Measurements from ENCODE around the gene PRXL2B.
A peak's percentile ranks its signal among the peaks of the same experiment; 100 is the strongest.
"Not testable (repeated sequence)": the region's sequence is repeated elsewhere in the genome, so short reads cannot be mapped to it uniquely, and the experiment has no call there.

PRXL2B gene

DNA sequence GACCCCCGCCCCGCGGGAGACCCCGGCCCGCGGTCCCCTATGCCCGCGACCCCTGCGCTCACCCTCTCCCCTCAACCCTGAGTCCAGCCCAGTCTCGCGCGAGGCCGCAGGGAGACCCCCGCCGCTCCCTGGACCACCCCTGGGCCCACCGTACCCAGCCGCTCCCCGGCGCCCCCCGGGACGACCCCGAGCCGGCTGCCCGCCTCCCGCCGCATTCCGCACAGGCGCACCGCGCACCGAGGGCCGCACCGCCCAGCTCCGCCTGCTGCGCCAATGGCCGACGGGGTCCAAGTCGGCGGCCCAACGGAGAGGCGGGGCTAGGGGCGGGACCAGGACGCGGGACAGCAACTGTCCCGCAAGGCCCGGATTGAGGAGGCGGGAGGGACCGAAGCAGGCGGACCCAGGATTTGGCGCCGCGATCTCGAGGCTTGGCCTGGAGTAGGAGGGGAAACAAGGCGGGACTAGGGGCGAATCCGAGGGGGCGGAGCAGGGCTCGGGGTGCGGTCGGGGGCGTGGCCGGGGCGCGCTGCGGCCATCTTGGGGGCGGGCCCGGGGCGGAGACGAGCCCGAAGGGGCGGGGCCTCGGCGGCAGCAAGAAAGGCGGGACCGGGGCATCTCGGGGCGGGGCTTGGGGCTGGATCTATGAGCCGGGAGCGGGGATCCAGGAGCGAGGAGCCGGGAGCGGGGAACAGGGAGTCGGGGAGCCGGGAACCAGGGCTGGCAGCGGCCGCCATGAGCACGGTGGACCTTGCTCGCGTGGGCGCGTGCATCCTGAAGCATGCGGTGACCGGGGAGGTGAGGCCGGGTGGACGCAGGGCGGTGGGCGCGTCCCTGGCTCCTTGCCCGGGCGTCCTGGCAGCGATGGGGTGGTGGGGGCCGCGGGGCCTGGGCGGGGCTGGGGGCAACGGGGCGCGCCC is at the start of gene PRXL2B:
Gene PRXL2B (plus strand): TSS at position 624 of the 917 bp plus-strand sequence. CDS start 109 bp downstream, at position 733.
- DNase-seq (ENCODE audit: low read depth, low spot score), result peak; percentile 96

DNA sequence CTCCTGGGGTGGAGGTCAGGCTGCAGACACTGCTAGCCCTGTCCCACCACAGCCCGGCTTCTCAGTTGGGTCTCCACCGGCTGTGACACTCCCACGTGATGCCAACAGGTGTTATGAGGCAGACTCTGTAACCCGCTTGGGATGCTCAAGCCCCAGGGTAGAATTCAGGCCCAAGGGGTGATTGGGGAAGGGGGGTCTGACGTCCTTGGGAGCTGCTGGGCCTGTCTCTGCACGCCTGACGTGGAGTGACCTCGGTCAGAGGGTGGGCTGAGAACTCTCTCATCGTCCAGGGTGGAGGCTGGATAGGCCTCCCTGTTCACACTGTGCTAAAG is 48.8 kb upstream of the PRXL2B start:
- no peak for DNase-seq (ENCODE audit: low read depth, low spot score)

GRCh38 chr1:2538376-2538775 is 48.2 kb upstream of the PRXL2B start:
- no peak for DNase-seq (ENCODE audit: low read depth, low spot score)

GRCh38 chr1:2538872-2539271 is 47.7 kb upstream of the PRXL2B start:
- no peak for DNase-seq (ENCODE audit: low read depth, low spot score)

- DNase-seq (ENCODE audit: low read depth, low spot score), result no peak
These were observed 47.2 kb upstream of the PRXL2B start for GRCh38 chr1:2539312-2539907.

- DNase-seq (ENCODE audit: low read depth, low spot score), result no peak
These were observed 45.6 kb upstream of the PRXL2B start for GRCh38 chr1:2540816-2541492.

DNA sequence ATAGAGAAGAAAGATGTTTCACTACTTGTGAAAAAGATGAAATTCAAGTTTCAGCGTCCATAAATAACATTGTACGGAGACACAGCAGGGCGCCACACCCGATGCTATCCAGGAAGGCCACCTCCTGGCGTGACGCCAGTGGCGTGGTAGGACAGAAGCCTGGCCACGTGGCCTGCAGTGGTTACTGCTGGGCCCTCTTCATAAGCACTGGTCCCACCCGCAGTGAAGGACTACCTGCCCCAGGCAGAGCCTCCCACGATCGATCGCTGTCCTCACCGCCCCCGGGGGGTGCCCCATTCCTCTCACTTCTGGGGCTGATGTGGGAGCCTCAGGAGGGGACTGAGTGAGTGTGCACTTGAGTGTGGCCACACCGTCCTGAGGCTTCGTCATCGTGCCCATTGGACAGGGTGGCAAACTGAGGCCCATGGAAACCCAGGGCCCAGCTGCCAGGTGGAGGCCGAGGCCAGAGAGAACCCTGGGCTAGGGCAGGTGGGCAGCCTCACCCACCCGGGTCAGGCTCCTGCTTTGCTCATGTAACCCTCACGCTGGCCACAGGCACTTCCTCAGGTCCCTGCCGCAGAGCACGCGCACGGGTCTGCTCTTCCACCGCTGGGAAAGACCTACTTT is 44.8 kb upstream of the PRXL2B start:
- no peak for DNase-seq (ENCODE audit: low read depth, low spot score)

GRCh38 chr1:2542246-2542915 is 44.2 kb upstream of the PRXL2B start:
- DNase-seq (ENCODE audit: low read depth, low spot score), result no peak

GRCh38 chr1:2543543-2544092 is 43.0 kb upstream of the PRXL2B start:
- peak; percentile 69 for DNase-seq (ENCODE audit: low read depth, low spot score)

GRCh38 chr1:2544093-2544874 is 42.3 kb upstream of the PRXL2B start:
- DNase-seq (ENCODE audit: low read depth, low spot score), result no peak

- DNase-seq (ENCODE audit: low read depth, low spot score), result no peak
These were observed 41.5 kb upstream of the PRXL2B start for GRCh38 chr1:2544875-2545640.

DNA sequence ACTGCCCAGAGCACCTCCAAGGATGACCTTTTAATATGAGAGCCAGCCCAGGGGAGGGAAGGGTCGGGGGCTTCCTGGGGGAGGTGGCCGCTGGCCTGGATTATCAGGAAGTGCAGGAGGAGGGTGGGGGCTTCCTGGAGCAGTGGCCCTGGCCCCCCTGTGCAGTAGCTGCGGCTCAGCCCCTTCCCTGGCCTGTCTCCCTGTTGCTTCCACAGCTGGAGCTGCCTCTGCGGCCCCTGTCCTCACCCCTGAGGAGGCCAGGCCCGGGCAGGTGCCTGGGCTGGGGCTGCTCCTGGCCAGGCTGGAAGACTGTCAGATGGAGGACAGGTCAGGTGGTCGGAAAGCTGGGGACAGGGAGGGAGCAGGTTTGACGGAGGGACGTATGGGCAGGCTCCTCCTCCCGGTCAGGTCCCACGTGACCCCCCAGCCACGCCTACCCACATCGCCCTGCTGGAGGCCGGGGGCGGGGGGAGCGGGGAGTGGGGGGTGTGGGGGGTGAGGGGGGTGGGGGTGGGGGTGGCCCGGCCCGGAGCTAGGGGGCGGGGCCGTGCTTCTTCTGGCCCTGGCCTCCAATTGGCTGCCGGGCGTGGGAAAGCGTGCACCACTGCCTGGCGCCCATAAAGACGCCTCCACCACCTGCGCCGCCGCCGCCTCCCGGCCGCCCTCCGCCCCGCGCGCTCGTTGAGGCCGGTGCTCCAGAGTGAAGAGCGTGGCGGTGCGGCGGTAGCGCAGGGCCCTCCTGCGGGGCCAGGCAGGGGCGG is 40.6 kb upstream of the PRXL2B start:
- DNase-seq (ENCODE audit: low read depth, low spot score), result no peak

DNA sequence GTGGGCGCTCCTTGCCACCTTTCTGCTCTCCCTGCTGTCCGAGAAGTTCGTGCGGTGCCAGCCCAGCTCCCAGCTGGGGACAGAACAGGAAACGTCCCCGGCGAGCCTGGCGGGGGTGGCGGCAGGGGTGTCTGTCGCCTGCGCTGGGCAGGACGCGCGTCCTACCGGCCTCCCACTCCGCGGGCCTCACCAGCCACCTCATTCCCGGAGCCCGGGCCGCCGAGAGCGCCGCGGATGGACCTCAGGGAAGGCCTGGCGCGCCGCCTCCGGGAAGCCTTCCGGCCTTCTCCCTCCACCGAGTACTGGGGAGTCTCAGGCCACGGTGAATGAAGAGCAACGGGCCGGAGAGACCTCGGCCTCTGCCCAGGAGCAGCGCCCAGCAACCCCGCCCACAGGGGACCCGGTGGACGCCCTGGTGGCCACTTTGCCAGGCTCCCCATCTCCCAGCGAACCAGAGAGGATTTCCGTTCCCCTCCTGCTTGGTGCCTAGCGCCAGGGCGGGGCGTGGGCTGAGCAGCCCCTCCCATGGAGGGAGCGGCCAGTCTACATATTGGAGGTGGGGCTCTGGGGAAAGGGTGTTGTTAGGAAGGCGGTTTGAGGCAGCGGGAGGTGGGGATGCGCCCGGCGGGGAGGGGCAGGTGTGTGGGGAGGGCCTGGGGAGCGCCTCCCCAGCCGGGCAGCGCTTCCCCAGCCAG is 39.9 kb upstream of the PRXL2B start:
- DNase-seq (ENCODE audit: low read depth, low spot score), result no peak

GRCh38 chr1:2547210-2548067 is 39.1 kb upstream of the PRXL2B start:
- no peak for DNase-seq (ENCODE audit: low read depth, low spot score)

GRCh38 chr1:2548068-2548589 is 38.4 kb upstream of the PRXL2B start:
- DNase-seq (ENCODE audit: low read depth, low spot score), result no peak

GRCh38 chr1:2549367-2550029 is 37.1 kb upstream of the PRXL2B start:
- DNase-seq (ENCODE audit: low read depth, low spot score), result not testable (repeated sequence)
